ENCODE data around the gene CHD2. TPM values are rescaled to one million over a fixed set of nuclear protein-coding genes. Genes with fewer than 3 reads are reported as not detected.

CHD2 gene
- total RNA-seq, 2 donors from 2014 or later = 76.3 to 137 TPM

DNA sequence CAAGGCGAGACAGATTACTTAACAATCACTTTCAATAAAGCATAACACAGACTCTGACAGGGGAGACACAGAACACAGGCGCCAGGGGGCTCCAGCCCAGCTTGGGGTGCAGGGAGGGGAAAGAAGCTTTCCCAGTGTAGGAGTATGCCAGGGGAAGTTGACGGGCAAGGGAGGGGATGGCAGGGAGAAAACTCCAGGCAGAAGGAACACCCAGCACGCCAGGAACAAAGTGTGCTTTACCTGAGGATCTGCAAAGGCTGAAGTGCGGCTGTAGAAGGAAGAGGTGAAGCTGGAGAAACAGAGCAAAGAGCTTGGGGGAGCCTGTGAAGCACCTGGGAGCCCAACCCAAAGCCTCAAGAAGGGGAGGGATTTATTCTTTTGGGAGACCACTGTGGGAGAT lies 176.8 kb downstream of the CHD2 start:
- DNase-seq (ENCODE audit: low spot score) = no peak
- Histone ChIP-seq H3K4me1 (replicated peaks) (no peaks in the 10 kb centered on the region), H3K9me3 (no peaks in the 10 kb centered on the region), H3K4me3 (no peak overlapping the region), H3K27me3 (replicated peaks; ENCODE audit: insufficient read depth) (no peaks in the 10 kb centered on the region), H3K36me3 (no peaks in the 10 kb centered on the region), H3K27ac (no peak overlapping the region)
- TF ChIP-seq POLR2AphosphoS5 (IDR thresholded peaks at IDR 0.05) (no peak), POLR2A (IDR thresholded peaks at IDR 0.05) (no peak)
- TF ChIP-seq, protein P1, sequence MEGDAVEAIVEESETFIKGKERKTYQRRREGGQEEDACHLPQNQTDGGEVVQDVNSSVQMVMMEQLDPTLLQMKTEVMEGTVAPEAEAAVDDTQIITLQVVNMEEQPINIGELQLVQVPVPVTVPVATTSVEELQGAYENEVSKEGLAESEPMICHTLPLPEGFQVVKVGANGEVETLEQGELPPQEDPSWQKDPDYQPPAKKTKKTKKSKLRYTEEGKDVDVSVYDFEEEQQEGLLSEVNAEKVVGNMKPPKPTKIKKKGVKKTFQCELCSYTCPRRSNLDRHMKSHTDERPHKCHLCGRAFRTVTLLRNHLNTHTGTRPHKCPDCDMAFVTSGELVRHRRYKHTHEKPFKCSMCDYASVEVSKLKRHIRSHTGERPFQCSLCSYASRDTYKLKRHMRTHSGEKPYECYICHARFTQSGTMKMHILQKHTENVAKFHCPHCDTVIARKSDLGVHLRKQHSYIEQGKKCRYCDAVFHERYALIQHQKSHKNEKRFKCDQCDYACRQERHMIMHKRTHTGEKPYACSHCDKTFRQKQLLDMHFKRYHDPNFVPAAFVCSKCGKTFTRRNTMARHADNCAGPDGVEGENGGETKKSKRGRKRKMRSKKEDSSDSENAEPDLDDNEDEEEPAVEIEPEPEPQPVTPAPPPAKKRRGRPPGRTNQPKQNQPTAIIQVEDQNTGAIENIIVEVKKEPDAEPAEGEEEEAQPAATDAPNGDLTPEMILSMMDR (IDR thresholded peaks at IDR 0.05) = no peak
- WGBS = 93% methylated on average over 5 of the region's 5 CpGs
- intact Hi-C loops (cut with DNase I) = no loop called here

MicroRNA genes within 50 kb of the gene (microRNA counts, 767-probe panel; counts per million panel counts)
- microRNA hsa-miR-3175 = 2,201 to 2,518 counts per million in 2 donors

Small RNA genes within 50 kb of the gene (microRNA-seq; reads per million reads assigned to microRNA genes)
- not detected for gene MIR3175

Other genes with a start within 250 kb of the CHD2 start
- gene FAM174B, start 244.5 kb upstream of the CHD2 start, total RNA-seq = 100 to 1,000 TPM in 1 of 2 donors, 10 to 100 TPM in 1; 32.0 to 183 TPM
- gene RGMA, start 188.9 kb downstream of the CHD2 start, total RNA-seq = 10 to 100 TPM; 10.3 to 93.8 TPM